HCT116 (cell line): ENCODE measurements around the gene CBFA2T3. TPM values are rescaled to one million over a fixed set of nuclear protein-coding genes. Genes with fewer than 3 reads are reported as not detected.

Experiments
- CEBPB ChIP-seq: IDR thresholded peaks from 2 replicates; pipeline ENCODE4 v1.6.1; 2012; ENCODE audit warnings: low read depth
- ZFX ChIP-seq: fragments of 450-650 bp; IDR thresholded peaks from 2 replicates; pipeline ENCODE4 v1.6.1; 2017
- total RNA-seq: library from RNA; stranded (reverse); gene quantifications from one replicate; pipeline ENCODE4 v1.2.1, GENCODE V29; 2021; ENCODE audit not compliant: unreplicated experiment
- TF ChIP-seq, protein P1 (sequence below): IDR thresholded peaks from 2 replicates; pipeline ENCODE4 v1.6.1; 2011; ENCODE audit warnings: mild to moderate bottlenecking, low read length, moderate library complexity; ENCODE audit not compliant: insufficient replicate concordance; ENCODE audit errors: extremely low read depth
- TF ChIP-seq, protein P2 (sequence below): IDR thresholded peaks from 2 replicates; pipeline ENCODE4 v1.6.1; 2012

CBFA2T3 gene
- total RNA-seq, 1 experiment from 2014 or later, result 19.1 TPM

GRCh38 chr16:88825146-88825545 is 151.9 kb downstream of the CBFA2T3 start (continued):
- TF ChIP-seq, protein P1, sequence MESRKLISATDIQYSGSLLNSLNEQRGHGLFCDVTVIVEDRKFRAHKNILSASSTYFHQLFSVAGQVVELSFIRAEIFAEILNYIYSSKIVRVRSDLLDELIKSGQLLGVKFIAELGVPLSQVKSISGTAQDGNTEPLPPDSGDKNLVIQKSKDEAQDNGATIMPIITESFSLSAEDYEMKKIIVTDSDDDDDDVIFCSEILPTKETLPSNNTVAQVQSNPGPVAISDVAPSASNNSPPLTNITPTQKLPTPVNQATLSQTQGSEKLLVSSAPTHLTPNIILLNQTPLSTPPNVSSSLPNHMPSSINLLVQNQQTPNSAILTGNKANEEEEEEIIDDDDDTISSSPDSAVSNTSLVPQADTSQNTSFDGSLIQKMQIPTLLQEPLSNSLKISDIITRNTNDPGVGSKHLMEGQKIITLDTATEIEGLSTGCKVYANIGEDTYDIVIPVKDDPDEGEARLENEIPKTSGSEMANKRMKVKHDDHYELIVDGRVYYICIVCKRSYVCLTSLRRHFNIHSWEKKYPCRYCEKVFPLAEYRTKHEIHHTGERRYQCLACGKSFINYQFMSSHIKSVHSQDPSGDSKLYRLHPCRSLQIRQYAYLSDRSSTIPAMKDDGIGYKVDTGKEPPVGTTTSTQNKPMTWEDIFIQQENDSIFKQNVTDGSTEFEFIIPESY, result no peak
- TF ChIP-seq ZFX, result no peak
- TF ChIP-seq CEBPB, result no peak
- TF ChIP-seq, protein P2, sequence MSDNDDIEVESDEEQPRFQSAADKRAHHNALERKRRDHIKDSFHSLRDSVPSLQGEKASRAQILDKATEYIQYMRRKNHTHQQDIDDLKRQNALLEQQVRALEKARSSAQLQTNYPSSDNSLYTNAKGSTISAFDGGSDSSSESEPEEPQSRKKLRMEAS, result no peak

Other genes starting within 250 kb of the CBFA2T3 start
- gene PIEZO1, start 192.0 kb downstream of the CBFA2T3 start, total RNA-seq, result 224 TPM
- gene CDT1, start 173.4 kb downstream of the CBFA2T3 start, total RNA-seq, result 160 TPM
- 311 TPM for gene APRT, start 165.3 kb downstream of the CBFA2T3 start, total RNA-seq
- gene GALNS, start 120.3 kb downstream of the CBFA2T3 start, total RNA-seq, result 44.6 TPM
- gene TRAPPC2L, start 120.1 kb downstream of the CBFA2T3 start, total RNA-seq, result 94.1 TPM
- 0.57 TPM for gene PABPN1L, start 110.5 kb downstream of the CBFA2T3 start, total RNA-seq
- gene ACSF3, start 116.6 kb upstream of the CBFA2T3 start, total RNA-seq, result 74.5 TPM
- 3.8 TPM for gene CDH15, start 194.5 kb upstream of the CBFA2T3 start, total RNA-seq
- 53.7 TPM for gene SLC22A31, start 223.3 kb upstream of the CBFA2T3 start, total RNA-seq
- 19.5 TPM for gene ZNF778, start 240.5 kb upstream of the CBFA2T3 start, total RNA-seq